ENCODE measurements around the gene COA8.

Gene COA8

DNA sequence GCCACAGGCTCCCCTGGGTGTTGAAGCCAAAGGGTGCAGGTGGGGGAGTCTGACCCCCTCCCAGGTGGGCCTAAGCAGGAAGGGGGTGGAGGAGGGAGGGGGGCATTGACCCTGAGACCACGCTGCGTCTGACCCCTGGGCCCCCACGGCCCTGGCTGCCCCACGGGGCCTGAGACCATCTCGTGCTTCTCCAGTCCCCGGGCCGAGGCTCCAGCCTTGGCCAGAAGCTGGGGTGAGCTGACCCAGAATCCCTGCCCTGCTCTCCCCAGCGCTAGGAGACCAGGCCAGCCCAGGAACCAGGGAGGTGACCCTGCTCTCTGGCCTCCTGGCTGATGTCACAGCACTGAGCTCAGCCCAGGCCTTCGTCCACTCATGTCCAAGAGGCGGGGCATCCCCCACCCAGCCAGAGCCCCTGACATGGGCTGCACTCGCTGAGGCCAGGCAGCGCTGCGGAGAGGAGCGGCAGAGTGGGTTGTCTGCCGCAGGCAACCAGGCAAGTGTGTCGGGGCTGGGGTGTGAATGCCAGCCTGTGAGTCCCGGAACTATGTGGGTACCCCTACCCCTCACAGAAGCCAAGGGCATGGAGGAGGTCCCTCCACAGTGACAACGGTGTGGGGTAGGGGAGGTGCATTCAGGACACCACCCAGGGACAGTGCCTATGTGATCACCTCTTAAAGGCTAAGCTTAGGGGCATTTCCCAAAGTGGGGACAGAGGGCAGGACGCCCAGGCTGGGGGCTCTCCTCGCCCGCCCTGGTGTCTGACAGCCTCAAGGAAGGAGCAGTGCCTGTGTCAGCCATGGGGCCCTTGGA, 27.5 kb upstream of the COA8 start:
- Histone ChIP-seq H3K36me3 (ENCODE audit: control insufficient read depth, insufficient read depth, low read length) (peaks cover 12% of the 10 kb centered on the region), H3K27me3 (replicated peaks; ENCODE audit: control insufficient read depth, insufficient read depth, low read length) (no peaks in the 10 kb centered on the region), H3K4me3 (replicated peaks; ENCODE audit: low read depth, low read length) (no peak overlapping the region)
- TF ChIP-seq CTCF (IDR thresholded peaks at IDR 0.05; ENCODE audit: insufficient read depth, low read length, poor library complexity, severe bottlenecking), result no peak
- DNase-seq (ENCODE audit: extremely low read depth, insufficient read length), result no peak

DNA sequence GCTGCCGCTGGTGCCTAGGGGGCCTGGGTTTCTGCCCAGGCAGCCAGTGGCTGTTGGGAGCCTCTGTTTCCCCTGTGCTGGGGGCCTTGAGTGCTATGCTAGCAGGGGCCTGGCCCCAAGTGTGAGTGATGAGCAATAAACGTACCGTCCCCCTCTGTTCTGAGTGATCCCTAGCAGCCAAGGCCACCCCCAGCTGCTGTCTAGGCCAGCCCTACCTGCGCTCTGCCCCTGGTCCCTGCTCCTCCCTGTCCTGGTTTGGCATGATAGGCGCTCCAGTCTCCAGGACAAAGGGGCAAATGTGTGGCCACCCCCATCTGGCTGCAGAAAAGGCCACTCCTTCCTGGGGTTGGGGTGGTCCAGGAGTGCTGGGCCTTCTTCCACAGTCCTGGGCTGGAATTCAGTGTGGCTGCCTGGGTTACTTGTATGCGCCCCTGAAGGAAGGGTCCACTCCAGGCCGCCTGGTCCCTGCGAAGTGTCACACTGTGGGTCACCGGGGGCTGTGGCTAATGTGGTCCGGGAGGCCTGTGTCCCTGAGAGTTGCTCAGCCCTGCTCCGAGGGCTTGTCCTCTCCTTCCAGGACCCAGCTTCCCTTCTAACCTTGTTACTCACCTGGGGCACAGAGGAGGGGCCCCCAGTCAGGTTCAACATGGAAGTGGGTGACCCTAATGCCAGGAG, 26.7 kb upstream of the COA8 start:
- Histone ChIP-seq H3K27me3 (replicated peaks; ENCODE audit: control insufficient read depth, insufficient read depth, low read length) (no peaks in the 10 kb centered on the region), H3K36me3 (ENCODE audit: control insufficient read depth, insufficient read depth, low read length) (peaks cover 12% of the 10 kb centered on the region), H3K4me3 (replicated peaks; ENCODE audit: low read depth, low read length) (no peak overlapping the region)
- no peak for DNase-seq (ENCODE audit: extremely low read depth, insufficient read length)
- no peak for TF ChIP-seq CTCF (IDR thresholded peaks at IDR 0.05; ENCODE audit: insufficient read depth, low read length, poor library complexity, severe bottlenecking)

- no peak overlapping the region for H3K4me3 ChIP-seq (replicated peaks; ENCODE audit: low read depth, low read length)
- H3K36me3 ChIP-seq (ENCODE audit: control insufficient read depth, insufficient read depth, low read length), result peaks cover 12% of the 10 kb centered on the region
- TF ChIP-seq CTCF (IDR thresholded peaks at IDR 0.05; ENCODE audit: insufficient read depth, low read length, poor library complexity, severe bottlenecking), result no peak
- no peaks in the 10 kb centered on the region for H3K27me3 ChIP-seq (replicated peaks; ENCODE audit: control insufficient read depth, insufficient read depth, low read length)
- peak; percentile 8 for DNase-seq (ENCODE audit: extremely low read depth, insufficient read length)
Observed at GRCh38 chr14:103536693-103537092, 26.1 kb upstream of the COA8 start.

GRCh38 chr14:103537175-103537990, 25.4 kb upstream of the COA8 start:
- Histone ChIP-seq H3K4me3 (replicated peaks; ENCODE audit: low read depth, low read length) (no peak overlapping the region), H3K27me3 (replicated peaks; ENCODE audit: control insufficient read depth, insufficient read depth, low read length) (no peaks in the 10 kb centered on the region), H3K36me3 (ENCODE audit: control insufficient read depth, insufficient read depth, low read length) (peaks cover 8% of the 10 kb centered on the region)
- no peak for TF ChIP-seq CTCF (IDR thresholded peaks at IDR 0.05; ENCODE audit: insufficient read depth, low read length, poor library complexity, severe bottlenecking)
- DNase-seq (ENCODE audit: extremely low read depth, insufficient read length), result no peak

GRCh38 chr14:103538291-103539055, 24.3 kb upstream of the COA8 start:
- no peak overlapping the region for H3K4me3 ChIP-seq (replicated peaks; ENCODE audit: low read depth, low read length)
- H3K27me3 ChIP-seq (replicated peaks; ENCODE audit: control insufficient read depth, insufficient read depth, low read length), result no peaks in the 10 kb centered on the region
- TF ChIP-seq CTCF (IDR thresholded peaks at IDR 0.05; ENCODE audit: insufficient read depth, low read length, poor library complexity, severe bottlenecking), result no peak
- H3K36me3 ChIP-seq (ENCODE audit: control insufficient read depth, insufficient read depth, low read length), result peaks cover 2% of the 10 kb centered on the region
- peak; percentile 24 for DNase-seq (ENCODE audit: extremely low read depth, insufficient read length)

Data from GM06990 (cell line).